NCI-H526 treated with DMSO at 0.1 percent for 48 hours (cell line): ENCODE measurements around the gene RBP2.

ENCODE experiments used
- DNase-seq: peaks from one replicate; lab custom pipeline; 2025; lab: John Stamatoyannopoulos, UW

RBP2 gene

DNA sequence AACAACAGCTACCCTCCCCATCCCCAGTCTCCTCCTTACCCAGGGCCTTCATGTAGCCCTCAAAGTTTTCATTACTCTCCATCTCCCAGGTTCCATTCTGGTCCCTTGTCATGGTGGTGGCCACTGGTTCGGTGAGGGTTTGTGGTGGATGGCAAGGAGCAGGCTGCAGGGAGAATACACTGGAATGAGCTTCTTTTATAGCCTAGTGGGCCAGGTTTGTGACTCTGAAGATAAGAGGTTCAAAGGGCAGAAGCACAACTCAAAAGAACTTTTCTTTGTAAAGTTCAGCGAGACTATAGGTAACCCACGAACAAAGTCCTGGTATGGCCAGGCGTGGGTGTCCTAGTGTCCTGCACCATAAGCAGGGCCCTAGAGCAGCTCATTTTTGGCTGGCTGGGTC is at the start of gene RBP2:
TSS of gene RBP2 (minus strand) at position 169 of the 400 bp plus-strand sequence. CDS start at position 112, 57 bp downstream.
- DNase-seq = no peak

GRCh38 chr3:139524841-139525636 is 48.7 kb upstream of the RBP2 start:
- no peak for DNase-seq

DNA sequence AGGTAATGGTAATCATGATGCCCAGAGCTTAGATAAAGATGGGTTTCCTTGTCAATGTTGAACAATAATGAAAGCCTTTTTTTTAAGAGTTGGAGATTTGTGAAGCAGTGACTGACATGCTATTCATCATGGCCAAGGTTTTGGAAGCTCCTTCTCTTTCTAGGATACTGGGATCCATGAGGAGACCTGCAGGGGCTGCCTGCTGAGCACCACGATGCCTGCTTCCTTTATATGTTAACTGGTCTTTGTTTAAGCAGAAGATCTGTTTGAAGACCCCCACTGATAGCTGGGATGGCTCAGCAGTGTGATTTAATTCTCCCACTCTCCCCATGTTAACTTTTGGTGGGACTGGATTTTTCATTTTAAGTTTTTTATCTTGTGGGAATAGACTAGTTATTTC is 47.4 kb upstream of the RBP2 start:
- DNase-seq = no peak

DNA sequence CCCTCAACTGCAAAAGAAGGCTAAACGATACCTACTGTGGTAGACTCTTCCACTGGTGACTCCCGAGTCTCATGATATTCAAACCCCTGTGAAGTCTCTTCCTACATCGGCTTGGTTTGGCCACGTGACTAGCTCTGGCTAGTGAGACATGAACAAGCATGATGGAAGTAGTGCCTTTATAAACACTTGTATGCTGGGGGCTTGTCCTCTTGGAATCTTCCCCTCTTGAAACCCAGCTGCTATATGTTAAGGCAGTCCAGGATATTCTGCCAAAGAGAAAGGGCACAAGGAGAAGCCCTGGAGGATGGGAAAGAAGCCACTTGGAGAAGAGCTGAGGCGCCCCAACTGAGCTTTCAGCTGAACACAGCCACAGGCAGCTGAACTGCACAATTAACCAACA is 46.9 kb upstream of the RBP2 start:
- DNase-seq = no peak

DNA sequence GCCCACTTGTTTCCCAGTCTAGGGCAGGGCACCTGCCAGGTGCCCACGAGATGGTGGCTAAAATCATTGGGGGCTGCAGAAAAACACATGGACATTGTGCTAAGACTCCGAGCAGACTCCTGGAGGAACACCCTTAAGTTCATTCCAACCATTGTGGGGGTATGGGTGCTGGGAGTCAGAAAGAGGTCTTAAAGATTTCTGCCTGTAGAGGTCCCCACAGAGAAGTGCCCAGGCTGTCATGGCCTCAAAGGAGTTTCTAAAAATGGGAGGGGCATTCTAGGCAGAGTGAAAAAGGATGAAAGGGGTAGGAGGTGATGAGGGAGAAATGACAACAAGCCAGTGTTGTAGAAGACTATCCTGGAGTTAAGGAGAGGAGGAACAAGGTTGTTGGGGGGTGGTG is 46.1 kb upstream of the RBP2 start:
- no peak for DNase-seq

DNA sequence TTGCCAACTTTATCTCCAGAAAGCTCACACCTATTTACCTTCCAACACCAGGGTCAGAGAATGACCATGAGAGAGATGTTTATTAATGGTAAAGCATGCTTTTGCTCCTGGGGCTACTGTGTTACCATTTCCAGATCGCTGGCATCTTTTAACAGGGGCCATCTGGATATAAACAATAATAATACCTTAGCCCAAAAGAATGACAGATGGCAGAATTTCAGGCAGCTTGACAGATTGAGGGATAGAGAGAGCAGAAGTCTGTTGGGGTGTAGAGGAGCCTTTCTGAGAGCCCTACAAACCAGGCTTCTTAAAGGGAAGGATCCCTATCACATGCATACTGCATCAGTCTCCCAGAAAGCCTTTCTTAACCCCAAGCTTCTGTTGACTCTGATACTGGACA is 45.5 kb upstream of the RBP2 start:
- DNase-seq = no peak

DNA sequence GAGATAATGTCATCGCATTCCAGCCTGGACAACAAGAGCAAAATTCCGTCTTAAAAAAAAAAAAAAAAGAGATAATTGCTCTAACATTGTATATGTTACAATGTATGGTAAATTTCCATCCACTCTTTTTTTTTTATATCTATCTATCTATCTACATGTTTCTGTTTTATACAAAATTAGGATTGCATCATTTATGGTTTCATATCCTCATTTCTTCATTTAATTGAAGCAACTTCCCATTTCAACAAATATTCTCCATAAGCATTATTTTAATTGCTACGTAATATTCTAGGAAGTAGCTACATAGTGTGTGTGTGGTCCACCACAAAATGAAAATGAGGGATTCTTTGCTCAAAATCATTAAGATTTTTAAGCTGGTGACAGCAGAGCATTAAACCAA is 44.8 kb upstream of the RBP2 start:
- no peak for DNase-seq

- DNase-seq = no peak
Observed at GRCh38 chr3:139519998-139520737, 43.9 kb upstream of the RBP2 start.

DNA sequence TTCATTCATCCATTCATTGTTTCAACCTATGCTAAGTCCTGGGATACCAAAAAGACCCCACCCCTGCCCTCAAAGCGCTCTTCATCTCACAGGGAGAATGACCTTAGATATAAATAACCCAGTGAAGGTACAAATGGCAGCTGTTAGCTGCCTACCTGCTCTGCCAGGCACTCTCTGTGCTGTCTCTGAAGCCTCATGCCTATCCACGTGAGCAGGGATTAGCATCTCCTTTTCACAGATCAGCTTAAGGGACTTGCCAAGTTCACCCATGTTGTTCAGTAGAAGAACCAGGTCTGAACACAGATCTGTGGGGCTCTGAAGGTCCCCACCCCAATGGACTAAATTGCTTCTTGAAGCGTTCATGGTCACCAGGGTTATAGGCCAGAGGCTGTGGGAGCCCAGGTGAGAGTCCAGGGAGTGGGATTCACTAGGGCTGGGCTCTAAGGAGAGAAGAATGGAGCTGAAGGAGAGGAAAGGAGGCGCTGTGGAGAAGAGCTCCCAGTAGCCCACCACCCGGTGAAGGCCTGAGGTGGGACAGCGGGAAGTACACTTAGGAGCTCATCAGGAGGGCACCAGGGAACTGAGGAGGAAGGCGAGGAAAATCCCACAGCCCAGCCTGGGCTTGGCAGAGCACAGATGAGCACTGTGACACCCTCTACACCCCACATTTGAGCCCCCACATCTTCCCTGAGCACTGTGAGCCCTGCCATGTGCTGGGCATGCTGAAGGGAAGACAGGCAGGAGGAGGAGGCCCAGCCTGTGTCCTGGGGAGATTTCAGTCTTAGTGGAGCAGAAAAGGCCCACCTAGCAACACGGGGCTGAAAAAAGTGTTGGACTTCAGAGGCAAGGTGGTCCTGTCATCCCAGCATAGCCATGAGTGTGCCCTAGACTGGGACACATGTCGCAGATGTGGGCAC is 42.9 kb upstream of the RBP2 start:
- no peak for DNase-seq

DNA sequence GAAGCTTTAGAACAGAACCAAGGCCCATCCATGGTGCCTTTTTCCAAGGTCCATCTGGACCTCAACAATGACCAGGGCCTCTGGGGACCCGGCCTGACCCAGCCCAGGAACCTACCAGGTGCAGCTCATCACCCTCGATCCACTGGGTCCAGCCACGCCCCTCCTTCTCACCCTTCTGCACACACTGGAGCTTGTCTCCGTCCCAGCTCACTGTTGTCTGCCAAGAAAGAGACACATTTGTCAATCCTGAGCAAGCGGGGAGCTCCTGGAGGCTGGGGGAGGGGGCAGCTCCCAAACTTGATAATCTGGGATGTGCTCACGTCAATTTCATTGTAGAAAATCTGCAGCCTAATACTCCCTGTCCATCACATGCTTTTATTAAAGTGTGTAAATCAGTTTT is 42.0 kb upstream of the RBP2 start:
- no peak for DNase-seq

DNA sequence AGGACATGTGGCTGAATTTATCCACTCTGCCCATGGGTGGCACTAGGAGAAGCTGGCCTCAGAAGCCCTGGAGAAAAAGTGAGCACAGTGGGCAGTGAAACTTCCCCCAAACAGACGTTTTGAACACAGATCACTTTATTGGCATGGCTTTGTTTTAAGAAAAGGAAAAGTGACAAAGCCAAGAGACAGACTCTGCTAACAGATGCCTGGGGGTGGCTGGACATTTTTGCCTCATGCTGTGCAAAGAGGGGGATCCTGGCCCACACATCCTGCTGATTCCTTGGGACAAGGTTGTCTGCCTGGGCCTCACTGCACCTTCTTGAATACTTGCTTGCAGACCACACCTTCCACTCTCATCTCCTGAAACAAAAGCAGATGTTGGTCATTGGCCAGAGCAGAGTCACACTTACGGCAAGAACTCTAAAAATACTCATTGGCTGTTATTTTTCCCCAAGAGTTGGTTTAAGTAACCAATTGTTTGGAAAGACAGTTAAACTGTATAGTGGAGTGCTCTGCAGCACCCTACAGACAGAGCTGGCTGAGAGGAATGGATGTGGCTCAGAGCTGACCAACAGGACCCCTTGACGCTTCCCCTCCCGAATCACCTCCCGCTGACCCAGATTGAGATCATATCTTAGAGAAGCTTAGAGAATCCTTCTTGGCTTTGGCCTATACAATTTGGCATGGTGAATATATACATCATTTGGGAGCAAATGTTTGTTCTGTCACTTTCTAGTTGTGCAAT is 41.2 kb upstream of the RBP2 start:
- no peak for DNase-seq

GRCh38 chr3:139514741-139515140 is 38.4 kb upstream of the RBP2 start:
- no peak for DNase-seq

- no peak for DNase-seq
Observed at GRCh38 chr3:139509631-139510030, 33.3 kb upstream of the RBP2 start.

GRCh38 chr3:139506766-139507165 is 30.4 kb upstream of the RBP2 start:
- DNase-seq = no peak

DNA sequence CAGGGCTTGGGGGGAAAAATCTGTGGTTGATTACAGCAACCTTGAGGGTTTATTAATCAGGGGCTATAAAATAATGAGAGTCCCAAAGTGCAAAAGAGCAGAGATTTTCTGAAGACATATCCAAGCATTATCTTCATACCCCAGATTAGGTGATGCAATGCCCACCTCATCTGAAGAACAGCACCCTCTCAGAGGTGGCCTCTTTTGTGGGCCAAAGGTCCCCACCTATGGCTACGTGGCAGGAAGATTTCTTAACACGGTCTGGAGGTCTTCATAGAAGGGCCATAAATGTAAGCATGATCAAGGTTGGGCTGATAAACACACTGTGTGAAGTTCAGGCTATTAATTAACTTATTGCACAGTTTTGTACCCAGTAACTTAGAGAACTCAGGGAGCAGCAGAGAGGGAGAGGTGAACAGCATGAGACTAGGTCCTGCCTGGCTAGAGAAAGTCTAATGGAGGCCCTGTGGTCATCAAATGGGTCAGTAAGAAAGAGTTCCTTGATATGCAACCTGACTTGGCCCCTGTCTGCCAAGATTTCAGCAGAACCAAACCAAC is 29.6 kb upstream of the RBP2 start:
- no peak for DNase-seq

- DNase-seq = no peak
Observed at GRCh38 chr3:139499536-139499935, 23.2 kb upstream of the RBP2 start.

GRCh38 chr3:139493826-139494385 is 17.6 kb upstream of the RBP2 start:
- no peak for DNase-seq

DNA sequence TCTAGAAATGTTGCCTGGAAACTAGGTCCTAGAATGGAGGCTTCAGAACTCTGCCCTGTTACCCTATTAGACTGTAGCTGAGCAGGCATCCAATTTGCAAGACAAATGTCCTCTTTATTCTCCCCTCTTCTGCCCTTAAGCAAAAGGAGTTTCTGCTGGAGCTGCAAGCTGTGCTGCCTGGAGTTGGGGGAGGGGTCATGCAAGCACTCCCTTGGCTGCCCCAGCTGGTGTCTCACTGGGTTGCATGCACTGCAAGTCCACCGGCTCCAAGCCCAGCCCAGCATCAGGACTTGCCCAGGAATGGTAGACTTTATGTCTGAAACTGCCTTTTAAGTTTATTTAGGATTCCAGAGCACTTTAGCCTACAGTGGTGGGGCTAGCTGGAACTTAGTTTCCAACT is 15.7 kb upstream of the RBP2 start:
- DNase-seq = peak; percentile 73

GRCh38 chr3:139491027-139491700 is 14.8 kb upstream of the RBP2 start:
- DNase-seq = no peak

GRCh38 chr3:139482206-139482605 is 5.9 kb upstream of the RBP2 start:
- DNase-seq = no peak

DNA sequence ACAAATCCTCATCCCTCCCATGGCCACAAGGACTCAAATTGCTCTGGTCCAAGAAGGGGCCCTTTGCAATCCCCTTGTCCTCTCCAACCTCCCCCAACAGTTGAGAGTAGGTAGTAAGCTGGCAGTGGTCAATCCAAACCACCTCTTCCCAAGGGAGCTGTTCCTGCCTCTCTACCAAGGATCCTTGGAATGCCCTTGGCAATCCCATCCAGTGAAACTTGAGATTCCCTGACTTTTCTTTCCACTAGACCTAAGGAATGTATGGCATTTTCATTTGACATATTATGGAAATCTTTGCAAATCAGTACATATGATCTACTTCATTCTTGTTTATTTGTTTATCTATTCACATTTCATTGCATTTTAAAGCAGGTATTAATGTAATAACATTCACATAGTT is 4.8 kb upstream of the RBP2 start:
- no peak for DNase-seq
